OCI-LY7 (cell line): Measurements from ENCODE around the gene ADGRD2. TPM values are rescaled to one million over a fixed set of nuclear protein-coding genes. Genes with fewer than 3 reads are reported as not detected.

Experiments used
- BruUV-seq: library from RNA; stranded (reverse); fragments of 400-500 nt; replicated peaks from 2 replicates; lab custom pipeline; 2021; lab: Mats Ljungman, UMichigan
- CTCF ChIA-PET: fragments of 300-600 bp; sonication (Branson Sonifier 250); formaldehyde crosslinking; loops from one replicate; lab custom pipeline; 2022; ENCODE audit warnings: antibody characterized with exemption; ENCODE audit not compliant: unreplicated experiment; lab: Charles Lee
- POLR2A ChIA-PET: fragments of 300-600 bp; sonication (Branson Sonifier 250); formaldehyde crosslinking; loops from one replicate; lab custom pipeline; 2022; ENCODE audit warnings: antibody characterized with exemption; lab: Charles Lee
- DNase-seq: peaks from one replicate; pipeline ENCODE4 v3.0.0-alpha.2; 2015; ENCODE audit warnings: low spot score
- H2AFZ ChIP-seq: fragments of 200-600 bp; sonication (generic), shearing (Covaris generic); 2 replicates; pipeline ENCODE4 v1.6.1; 2014; ENCODE audit warnings: mild to moderate bottlenecking, antibody characterized with exemption, low read length, moderate library complexity
- H3K27ac ChIP-seq: fragments of 200-600 bp; sonication (generic); 2 replicates; pipeline ENCODE4 v1.5.1; 2014; ENCODE audit warnings: mixed run types, low read depth, mild to moderate bottlenecking, moderate library complexity, low read length, inconsistent platforms; ENCODE audit not compliant: poor library complexity, severe bottlenecking
- H3K36me3 ChIP-seq: fragments of 200-600 bp; sonication (generic); 2 replicates; pipeline ENCODE4 v1.6.1; 2014; ENCODE audit warnings: mild to moderate bottlenecking, antibody characterized with exemption, low read length, moderate library complexity, mixed read lengths; ENCODE audit not compliant: insufficient read depth
- H3K4me1 ChIP-seq: fragments of 200-600 bp; sonication (generic); 2 replicates; pipeline ENCODE4 v1.5.1; 2014; ENCODE audit warnings: mild to moderate bottlenecking, low read length; ENCODE audit not compliant: insufficient read depth, poor library complexity, severe bottlenecking
- H3K4me2 ChIP-seq: fragments of 200-600 bp; sonication (generic); 2 replicates; pipeline ENCODE4 v1.6.1; 2014; ENCODE audit warnings: mild to moderate bottlenecking, low read length
- H3K4me3 ChIP-seq: fragments of 200-600 bp; sonication (generic); 2 replicates; pipeline ENCODE4 v1.5.1; 2014; ENCODE audit warnings: mild to moderate bottlenecking, low read depth, low read length; ENCODE audit not compliant: poor library complexity, severe bottlenecking
- H3K79me2 ChIP-seq: fragments of 200-600 bp; sonication (generic); 2 replicates; pipeline ENCODE4 v1.6.1; 2016; ENCODE audit warnings: low read depth, mild to moderate bottlenecking, low read length, moderate library complexity, mixed read lengths; ENCODE audit not compliant: insufficient read depth
- H3K9me2 ChIP-seq: fragments of 200-600 bp; sonication (generic); 2 replicates; pipeline ENCODE4 v1.6.1; 2016; ENCODE audit warnings: mild to moderate bottlenecking, low read length, mixed read lengths; ENCODE audit not compliant: insufficient read depth
- H3K9me3 ChIP-seq: fragments of 200-600 bp; sonication (generic); 2 replicates; pipeline ENCODE4 v1.6.1; 2014; ENCODE audit warnings: mild to moderate bottlenecking, mixed run types, low read length, mixed read lengths
- H4K20me1 ChIP-seq: fragments of 200-600 bp; sonication (generic); 2 replicates; pipeline ENCODE4 v1.6.1; 2014; ENCODE audit warnings: mild to moderate bottlenecking, antibody characterized with exemption, low read length, moderate library complexity, mixed read lengths; ENCODE audit not compliant: insufficient read depth
- CTCF ChIP-seq: fragments of 200-600 bp; sonication (generic); conservative IDR thresholded peaks from 2 replicates; pipeline ENCODE4 v1.5.1; 2014; ENCODE audit warnings: mild to moderate bottlenecking, antibody characterized with exemption, low read length, moderate library complexity, mixed read lengths
- EZH2phosphoT487 ChIP-seq: fragments of 200-600 bp; sonication (generic); IDR thresholded peaks from 2 replicates; pipeline ENCODE4 v1.6.1; 2018; ENCODE audit warnings: low read depth, borderline replicate concordance, mild to moderate bottlenecking, mixed run types, antibody characterized with exemption, low read length, moderate library complexity, mixed read lengths
- intact Hi-C: fragments of 100-400 bp; cut with micrococcal nuclease; formaldehyde crosslinking; loops from one replicate; pipeline ENCODE4 v1.10.0; 2022; ENCODE audit not compliant: unreplicated experiment
- total RNA-seq, 2 experiments: library from RNA; depleted of rRNA in 1 of 2; stranded (reverse); fragments of >200 nt in 1 of 2; shearing (Covaris generic) in 1 of 2; gene quantifications; 2 replicates each; pipeline ENCODE4 v1.2.3, GENCODE V29; 2014 to 2022

Gene ADGRD2
- total RNA-seq, 2 experiments from 2014 or later = not detected

- Histone ChIP-seq H3K79me2 (no peaks in the 10 kb centered on the region), H3K4me1 (peaks cover 11% of the 10 kb centered on the region), H3K4me2 (no peak overlapping the region), H2AFZ (no peak overlapping the region), H3K36me3 (no peaks in the 10 kb centered on the region), H3K9me3 (no peaks in the 10 kb centered on the region), H3K27ac (no peak overlapping the region), H3K9me2 (no peaks in the 10 kb centered on the region), H3K4me3 (no peak overlapping the region), H4K20me1 (no peaks in the 10 kb centered on the region)
- TF ChIP-seq EZH2phosphoT487 (no peak), CTCF (no peak)
- no TSS peak for BruUV-seq
- CTCF ChIA-PET = interaction anchor here (0.7 kb wide), 1 partner anchor 108 kb away, joined by 6 read pairs; no protein-coding TSS in a partner anchor
- DNase-seq = no peak
- POLR2A ChIA-PET = no interaction called here
- intact Hi-C loops = no loop called here
Measured at GRCh38 chr9:124481115-124481514, 30.9 kb downstream of the ADGRD2 start.

GRCh38 chr9:124482431-124483031 is 32.3 kb downstream of the ADGRD2 start:
- ChIA-PET CTCF (no interaction called here), POLR2A (no interaction called here)
- Histone ChIP-seq H3K9me2 (no peaks in the 10 kb centered on the region), H3K4me2 (no peak overlapping the region), H3K79me2 (no peaks in the 10 kb centered on the region), H3K27ac (no peak overlapping the region), H4K20me1 (no peaks in the 10 kb centered on the region), H3K9me3 (no peaks in the 10 kb centered on the region), H3K4me1 (peaks cover 5% of the 10 kb centered on the region), H3K4me3 (no peak overlapping the region), H3K36me3 (no peaks in the 10 kb centered on the region), H2AFZ (no peak overlapping the region)
- intact Hi-C loops = no loop called here
- DNase-seq = no peak
- BruUV-seq = no TSS peak
- TF ChIP-seq CTCF (no peak), EZH2phosphoT487 (no peak)

GRCh38 chr9:124483481-124483880 is 33.2 kb downstream of the ADGRD2 start:
- Histone ChIP-seq H3K4me2 (no peak overlapping the region), H3K9me3 (no peaks in the 10 kb centered on the region), H3K27ac (no peak overlapping the region), H3K4me1 (peaks cover 5% of the 10 kb centered on the region), H3K79me2 (no peaks in the 10 kb centered on the region), H3K9me2 (no peaks in the 10 kb centered on the region), H2AFZ (no peak overlapping the region), H4K20me1 (no peaks in the 10 kb centered on the region), H3K4me3 (no peak overlapping the region), H3K36me3 (no peaks in the 10 kb centered on the region)
- TF ChIP-seq EZH2phosphoT487 = no peak
- TF ChIP-seq CTCF = no peak
- intact Hi-C loops = no loop called here
- ChIA-PET POLR2A (no interaction called here), CTCF (no interaction called here)
- no peak for DNase-seq
- no TSS peak for BruUV-seq
